AG10803 (cell line): Measurements from ENCODE around the gene ORC1.

Experiments
- DNase-seq: peaks from one replicate; pipeline ENCODE4 v3.0.0; 2010; ENCODE audit warnings: low read depth
- H3K4me3 ChIP-seq: 2 replicates; pipeline ENCODE4 v1.5.1; 2011; ENCODE audit warnings: mild to moderate bottlenecking, low read length, control low read depth
- TF ChIP-seq, protein P1 (sequence below): conservative IDR thresholded peaks from 2 replicates; pipeline ENCODE4 v1.5.1; 2011; ENCODE audit warnings: mild to moderate bottlenecking, low read length, control low read depth, inconsistent platforms

ORC1 gene

DNA sequence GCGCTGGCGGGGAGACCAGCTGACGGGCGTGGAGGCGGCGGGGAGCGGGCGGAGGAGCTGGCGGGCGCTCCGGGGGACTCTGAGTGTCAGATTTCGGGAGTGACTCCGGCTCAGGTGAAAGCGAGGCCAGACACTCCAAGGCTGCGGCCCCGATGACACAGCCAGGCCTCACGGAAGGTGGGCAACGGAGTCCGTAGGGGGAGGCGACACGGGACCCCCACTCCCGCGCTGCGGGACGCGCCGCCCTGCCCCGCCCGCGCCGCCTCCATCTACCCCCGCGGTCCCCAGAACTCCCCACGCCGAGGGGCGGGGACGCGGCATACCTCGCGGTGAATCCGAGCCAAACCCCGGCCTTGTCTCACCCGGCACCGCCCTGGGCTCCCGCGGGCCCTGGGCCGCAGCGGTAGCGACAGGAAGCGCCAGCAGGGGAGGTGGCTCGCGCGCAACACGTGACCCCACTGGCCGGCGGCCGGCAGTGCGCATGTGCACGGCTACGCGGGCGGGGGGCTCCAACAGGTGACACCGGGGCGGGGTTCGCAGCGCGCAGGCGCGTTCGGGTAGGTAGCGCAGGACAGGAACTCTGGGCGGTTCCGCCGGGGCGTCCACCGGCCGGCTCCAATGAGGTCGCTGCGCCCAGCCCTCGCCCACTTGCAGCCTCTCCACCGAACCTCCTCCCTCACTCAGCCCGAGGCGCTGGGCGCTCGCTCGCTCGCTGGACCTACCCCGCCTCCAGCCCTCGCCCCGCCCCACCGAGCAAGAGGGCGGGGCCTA is 38.3 kb downstream of the ORC1 start, which contains the start of gene CC2D1B:
Gene CC2D1B (minus strand): TSS at position 460 of the 771 bp plus-strand sequence. CDS start 1,585 bp downstream, outside the sequence.
- peak; percentile 94 for DNase-seq
- TF ChIP-seq, protein P1, sequence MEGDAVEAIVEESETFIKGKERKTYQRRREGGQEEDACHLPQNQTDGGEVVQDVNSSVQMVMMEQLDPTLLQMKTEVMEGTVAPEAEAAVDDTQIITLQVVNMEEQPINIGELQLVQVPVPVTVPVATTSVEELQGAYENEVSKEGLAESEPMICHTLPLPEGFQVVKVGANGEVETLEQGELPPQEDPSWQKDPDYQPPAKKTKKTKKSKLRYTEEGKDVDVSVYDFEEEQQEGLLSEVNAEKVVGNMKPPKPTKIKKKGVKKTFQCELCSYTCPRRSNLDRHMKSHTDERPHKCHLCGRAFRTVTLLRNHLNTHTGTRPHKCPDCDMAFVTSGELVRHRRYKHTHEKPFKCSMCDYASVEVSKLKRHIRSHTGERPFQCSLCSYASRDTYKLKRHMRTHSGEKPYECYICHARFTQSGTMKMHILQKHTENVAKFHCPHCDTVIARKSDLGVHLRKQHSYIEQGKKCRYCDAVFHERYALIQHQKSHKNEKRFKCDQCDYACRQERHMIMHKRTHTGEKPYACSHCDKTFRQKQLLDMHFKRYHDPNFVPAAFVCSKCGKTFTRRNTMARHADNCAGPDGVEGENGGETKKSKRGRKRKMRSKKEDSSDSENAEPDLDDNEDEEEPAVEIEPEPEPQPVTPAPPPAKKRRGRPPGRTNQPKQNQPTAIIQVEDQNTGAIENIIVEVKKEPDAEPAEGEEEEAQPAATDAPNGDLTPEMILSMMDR = no peak
- H3K4me3 ChIP-seq = peak within 1 kb of the TSS; percentile 88

DNA sequence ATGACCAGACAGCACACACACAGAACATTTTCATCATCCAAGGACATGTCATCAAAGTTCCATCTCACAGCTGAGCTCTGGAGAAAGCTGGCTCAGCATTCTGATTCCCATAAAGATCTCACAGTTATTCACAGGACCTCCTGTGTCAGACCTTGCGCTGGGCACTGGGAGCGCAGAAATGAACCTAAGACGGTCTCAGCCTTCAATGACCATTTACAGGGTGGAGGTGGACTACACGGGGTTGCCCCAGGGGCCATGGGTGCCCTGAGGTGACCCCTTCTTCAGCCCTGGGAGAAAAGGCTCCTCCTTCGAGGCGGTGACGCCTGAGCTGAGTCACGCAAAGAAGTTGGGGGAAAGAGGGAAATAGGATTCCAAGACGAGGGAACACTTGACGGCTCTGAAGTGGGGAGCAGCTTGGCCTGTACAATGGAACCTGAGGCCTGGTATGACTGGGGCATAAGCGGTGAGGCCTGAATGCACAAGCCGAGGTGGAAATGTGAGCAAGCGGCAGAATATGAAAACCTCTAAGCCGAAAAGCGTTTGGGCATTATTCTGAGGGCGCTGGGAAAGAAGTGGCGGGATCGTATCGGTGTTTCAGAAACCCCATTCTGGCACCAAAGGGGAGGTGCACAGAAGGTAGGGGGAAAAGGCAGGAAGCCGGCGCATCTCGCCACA is 39.0 kb downstream of the ORC1 start:
- peak overlapping the region; percentile 88 for H3K4me3 ChIP-seq
- TF ChIP-seq, protein P1 = no peak
- peak; percentile 69 for DNase-seq

DNA sequence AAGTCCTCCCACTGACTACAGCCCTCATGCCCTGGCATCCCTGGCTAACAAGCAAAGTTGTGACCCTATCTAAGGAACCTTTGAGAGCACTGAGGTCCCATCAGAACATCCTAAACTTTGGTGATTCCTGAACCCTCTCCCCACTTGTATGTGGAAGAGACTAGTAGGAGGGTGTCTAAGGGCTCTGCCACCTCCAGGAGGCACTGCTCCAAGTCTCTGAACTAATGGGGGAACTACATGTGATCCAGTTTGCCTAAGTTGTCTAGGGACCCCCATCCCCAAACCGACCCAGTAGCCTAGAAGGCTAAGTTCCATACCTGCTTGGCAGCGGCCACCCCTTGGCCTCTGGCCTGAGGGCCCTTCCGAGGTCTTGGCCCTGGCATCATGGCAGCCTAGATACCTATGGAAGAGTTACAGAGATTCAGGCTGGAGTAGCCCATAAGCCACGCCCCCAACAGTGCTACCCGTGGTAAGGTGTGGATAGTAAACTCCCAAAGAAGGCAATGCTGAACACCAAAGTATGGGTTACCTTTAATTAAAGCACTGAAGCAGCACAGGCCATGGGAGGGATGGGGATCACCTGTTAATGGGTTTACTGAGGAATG is 39.9 kb downstream of the ORC1 start:
- DNase-seq = no peak
- H3K4me3 ChIP-seq = peak overlapping the region; percentile 88
- TF ChIP-seq, protein P1 = no peak

DNA sequence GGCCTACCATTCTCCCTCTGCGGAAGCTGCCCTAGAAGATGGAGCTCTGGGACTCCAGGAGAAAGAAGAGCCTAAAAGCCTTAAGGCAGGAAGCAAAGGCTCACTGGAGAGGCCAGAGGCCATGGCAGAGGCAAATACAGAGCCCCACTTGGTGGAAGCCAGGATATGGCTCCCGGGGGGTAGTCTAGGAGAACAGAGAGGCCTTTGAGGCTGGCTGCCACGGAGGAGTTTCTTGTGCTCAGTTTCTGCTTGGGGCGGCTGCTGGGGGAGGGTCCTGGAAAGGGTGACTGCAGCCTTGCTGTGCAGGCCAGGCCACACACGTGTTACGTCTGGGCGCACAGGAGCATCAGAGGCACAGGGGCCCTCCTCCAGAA is 43.6 kb downstream of the ORC1 start:
- H3K4me3 ChIP-seq = no peak overlapping the region
- TF ChIP-seq, protein P1 = no peak
- no peak for DNase-seq

DNA sequence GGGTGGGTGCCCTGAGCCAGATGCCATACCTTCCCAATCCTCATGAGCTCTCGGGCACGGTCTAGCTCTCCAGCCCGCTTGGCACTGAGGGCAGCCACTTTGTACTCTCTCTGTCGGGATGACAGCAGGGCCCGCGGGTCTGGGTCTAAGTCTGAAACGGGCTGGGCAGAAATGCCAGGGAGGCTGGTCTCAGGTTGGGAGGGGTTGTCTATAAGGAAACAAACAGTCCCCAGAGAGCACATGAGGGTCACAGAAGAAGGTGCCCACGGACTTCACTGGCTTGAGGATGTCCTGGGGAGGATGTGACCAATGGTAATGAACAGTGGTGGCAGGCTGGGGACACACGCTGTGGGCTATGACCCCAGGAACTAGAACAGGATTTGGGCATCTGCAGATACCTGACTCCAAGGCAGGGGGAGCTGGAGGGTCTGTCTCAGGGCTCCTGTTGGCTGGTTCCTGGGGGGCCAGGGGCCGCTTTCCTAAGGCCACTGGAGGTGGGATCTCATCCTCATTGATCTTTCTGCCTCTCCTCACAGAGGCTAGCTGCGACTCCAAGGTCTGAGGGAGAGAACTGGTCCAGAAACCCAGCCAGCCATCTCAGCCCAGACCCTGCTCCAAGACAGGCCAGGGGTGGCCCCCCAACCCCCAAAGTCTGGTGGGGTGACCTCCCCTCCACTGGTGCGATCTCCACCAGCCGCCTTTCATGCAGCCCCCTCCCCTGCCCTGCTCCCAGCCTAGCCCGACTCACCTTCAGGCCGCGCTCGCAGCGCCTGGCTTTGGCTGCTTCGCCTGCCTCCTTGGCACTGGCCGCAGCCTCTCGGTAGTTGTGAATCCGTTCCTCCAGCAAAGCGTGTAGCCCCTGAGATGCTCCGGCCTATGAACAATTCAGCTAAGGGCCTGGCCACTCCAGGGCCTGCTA is 44.3 kb downstream of the ORC1 start:
- TF ChIP-seq, protein P1 = no peak
- DNase-seq = no peak
- no peak overlapping the region for H3K4me3 ChIP-seq

DNA sequence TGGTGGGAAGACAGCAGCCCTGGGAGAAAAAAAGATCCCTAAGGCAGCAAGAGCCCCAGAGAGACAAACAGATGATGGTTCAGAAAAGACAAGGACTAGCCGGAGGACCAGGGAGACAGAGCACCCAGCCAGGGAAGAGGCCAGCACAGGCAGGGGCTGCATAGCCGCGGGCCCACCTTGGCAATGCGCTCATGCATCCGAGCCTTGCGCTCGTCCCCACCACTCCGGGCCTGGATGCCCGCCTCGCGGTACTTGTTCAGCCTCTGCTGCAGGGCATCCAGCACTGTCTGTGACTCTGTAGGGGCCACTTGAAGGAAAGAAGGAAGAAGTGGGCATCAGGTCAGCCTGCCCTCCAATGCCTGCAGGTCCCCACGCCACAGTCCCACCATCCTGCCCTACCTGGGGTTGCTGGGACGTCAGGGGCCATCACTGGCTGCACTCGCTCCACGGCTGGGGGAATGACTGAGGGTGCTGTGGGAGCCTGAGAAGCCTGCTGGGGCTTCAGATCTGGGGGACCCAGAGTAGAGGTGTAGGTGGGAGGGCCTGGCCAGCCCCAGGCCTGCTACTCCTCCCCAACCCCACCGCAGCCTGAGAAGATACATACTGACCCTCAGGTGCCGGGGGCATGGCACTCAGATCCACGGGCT is 45.2 kb downstream of the ORC1 start:
- DNase-seq = no peak
- no peak overlapping the region for H3K4me3 ChIP-seq
- TF ChIP-seq, protein P1 = no peak
